GM06990 (cell line): Measurements from ENCODE around the gene FCRL4.
A peak's percentile ranks its signal among the peaks of the same experiment; 100 is the strongest.

ENCODE experiments used
- DNase-seq: peaks from one replicate; pipeline ENCODE4 v3.0.0-alpha.2; 2011; ENCODE audit not compliant: insufficient read length; ENCODE audit errors: extremely low read depth
- H3K27me3 ChIP-seq: replicated peaks from 2 replicates; pipeline ENCODE4 v1.6.0; 2011; ENCODE audit warnings: low read length; ENCODE audit not compliant: control insufficient read depth, insufficient read depth
- H3K36me3 ChIP-seq: 2 replicates; pipeline ENCODE4 v1.5.1; 2011; ENCODE audit warnings: low read length; ENCODE audit not compliant: control insufficient read depth, insufficient read depth
- H3K4me3 ChIP-seq: replicated peaks from 2 replicates; pipeline ENCODE4 v1.5.1; 2011; ENCODE audit warnings: low read depth, mild to moderate bottlenecking, control low read depth, low read length
- CTCF ChIP-seq: IDR thresholded peaks from 2 replicates; pipeline ENCODE4 v1.5.1; 2011; ENCODE audit warnings: low read length, control low read depth, mild to moderate bottlenecking, inconsistent platforms; ENCODE audit not compliant: insufficient read depth, poor library complexity, severe bottlenecking

FCRL4 gene

GRCh38 chr1:157532569-157532968 lies 65.3 kb downstream of the FCRL4 start:
- Histone ChIP-seq H3K27me3 (no peaks in the 10 kb centered on the region), H3K4me3 (no peak overlapping the region), H3K36me3 (no peaks in the 10 kb centered on the region)
- DNase-seq, result no peak
- TF ChIP-seq CTCF, result no peak

GRCh38 chr1:157523774-157524493 lies 74.0 kb downstream of the FCRL4 start:
- H3K36me3 ChIP-seq, result no peaks in the 10 kb centered on the region
- TF ChIP-seq CTCF, result no peak
- H3K4me3 ChIP-seq, result no peak overlapping the region
- no peaks in the 10 kb centered on the region for H3K27me3 ChIP-seq
- DNase-seq, result peak; percentile 54
